ENCODE measurements around the gene SPART. TPM values are rescaled to one million over a fixed set of nuclear protein-coding genes. Genes with fewer than 3 reads are reported as not detected.

Gene SPART
- total RNA-seq = 69.2 and 101 TPM in 2 replicates

GRCh38 chr13:36346222-36347083 lies at the start of gene SPART:
Gene SPART (minus strand): TSS chr13:36346394. CDS start chr13:36335830, 10,564 bp downstream.

DNA sequence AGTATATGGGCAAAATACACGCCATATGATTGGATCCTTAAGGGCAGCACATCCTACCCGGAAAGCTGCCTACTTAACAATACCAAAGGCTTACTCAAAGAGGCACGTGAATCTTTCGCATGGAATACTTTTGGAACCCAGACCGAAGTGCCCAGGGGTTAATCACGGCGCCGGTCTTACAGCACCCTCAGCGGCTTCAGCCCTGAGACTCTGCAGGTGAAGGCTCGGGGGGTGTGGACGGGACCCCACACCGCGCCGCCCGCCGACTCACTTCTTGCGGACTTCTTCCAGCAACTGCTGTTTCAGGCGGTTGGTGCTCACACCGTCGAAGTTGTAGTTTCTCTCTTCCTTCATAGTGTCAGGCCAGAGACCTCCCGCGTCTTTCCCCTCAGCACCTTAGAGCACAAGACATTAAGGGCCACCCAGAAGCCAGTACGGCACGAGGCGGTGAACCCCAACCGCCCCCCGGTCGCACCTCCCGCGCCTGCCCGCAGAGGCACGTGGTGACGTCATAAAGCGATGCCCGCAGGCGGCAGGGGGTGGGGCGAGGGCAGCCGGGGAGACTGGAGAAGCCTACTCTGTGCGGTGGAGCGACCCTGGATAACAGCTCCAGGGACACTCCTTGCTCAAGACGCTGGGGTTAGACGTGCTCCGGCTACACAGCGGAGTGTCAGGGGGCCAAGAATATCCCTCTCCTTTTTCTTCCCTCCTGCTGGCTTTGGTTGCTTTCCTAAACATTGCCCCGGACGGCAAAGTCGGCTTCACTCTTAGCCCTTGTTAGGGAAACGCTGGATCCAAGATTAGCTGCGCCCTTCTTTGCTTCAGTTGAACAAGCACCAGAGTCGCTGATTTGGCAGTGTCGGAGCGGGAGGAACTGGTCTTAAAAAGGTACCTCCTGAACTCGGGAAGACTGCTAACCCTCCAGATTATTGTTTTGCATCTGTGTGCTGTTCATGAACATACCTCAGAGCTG lies 48.5 kb downstream of the SPART start, which contains the start of gene CCDC169:
Gene CCDC169 (minus strand): TSS at position 449 of the 973 bp plus-strand sequence. CDS start 95 bp downstream, at position 354.

Other genes starting within 250 kb of the SPART start
- 2.1 and 4.2 TPM in 2 replicates for gene DCLK1, start 215.0 kb downstream of the SPART start, total RNA-seq
- gene SOHLH2, start 131.8 kb downstream of the SPART start, total RNA-seq = 0.28 TPM in 1 of 2 replicates, not detected in the other
- gene CCDC169, start 48.6 kb downstream of the SPART start, total RNA-seq = 1.3 and 2.8 TPM in 2 replicates
- 11.3 and 12.8 TPM in 2 replicates for gene CCNA1, start 86.1 kb upstream of the SPART start, total RNA-seq